Measurements from ENCODE around the gene JMJD8.

GRCh38 chr16:716768-717325, 32.7 kb upstream of the JMJD8 start:
- TF ChIP-seq CTCF (IDR thresholded peaks at IDR 0.05) = no peak
- TF ChIP-seq POLR2A (IDR thresholded peaks at IDR 0.05) = no peak

Measured in adrenal gland (tissue), 5 donors.